Activated naive CD4-positive, alpha-beta T cell treated with anti-CD3 and anti-CD28 coated beads, Interleukin-2, amount 10 ng/mL, durations not matched to agents 7 days and 5 days (primary cell): ENCODE measurements around the gene POFUT2.
"Not testable (repeated sequence)": the region's sequence is repeated elsewhere in the genome, so short reads cannot be mapped to it uniquely, and the experiment has no call there.

Experiments
- CTCF ChIA-PET: fragments of 350-600 bp; sonication (Branson Sonifier 250); formaldehyde crosslinking; loops from one replicate; lab custom pipeline; 2021; ENCODE audit warnings: antibody characterized with exemption; lab: Charles Lee
- DNase-seq: peaks from one replicate; pipeline ENCODE4 v3.0.0-alpha.2; 2020
- H3K27ac Mint-ChIP-seq: one replicate; pipeline ENCODE4 v1.8.0; 2021; ENCODE audit warnings: mild to moderate bottlenecking, moderate library complexity, mixed read lengths
- H3K27me3 Mint-ChIP-seq: one replicate; pipeline ENCODE4 v1.8.0; 2021; ENCODE audit warnings: mild to moderate bottlenecking, mixed read lengths
- H3K36me3 Mint-ChIP-seq: one replicate; pipeline ENCODE4 v1.8.0; 2021; ENCODE audit warnings: mixed read lengths
- H3K4me1 Mint-ChIP-seq: one replicate; pipeline ENCODE4 v1.8.0; 2021; ENCODE audit warnings: mixed read lengths
- H3K4me3 Mint-ChIP-seq: one replicate; pipeline ENCODE4 v1.8.0; 2021; ENCODE audit warnings: mild to moderate bottlenecking, moderate library complexity, mixed read lengths
- H3K9me3 Mint-ChIP-seq: one replicate; pipeline ENCODE4 v1.8.0; 2021; ENCODE audit warnings: mixed read lengths

Gene POFUT2

DNA sequence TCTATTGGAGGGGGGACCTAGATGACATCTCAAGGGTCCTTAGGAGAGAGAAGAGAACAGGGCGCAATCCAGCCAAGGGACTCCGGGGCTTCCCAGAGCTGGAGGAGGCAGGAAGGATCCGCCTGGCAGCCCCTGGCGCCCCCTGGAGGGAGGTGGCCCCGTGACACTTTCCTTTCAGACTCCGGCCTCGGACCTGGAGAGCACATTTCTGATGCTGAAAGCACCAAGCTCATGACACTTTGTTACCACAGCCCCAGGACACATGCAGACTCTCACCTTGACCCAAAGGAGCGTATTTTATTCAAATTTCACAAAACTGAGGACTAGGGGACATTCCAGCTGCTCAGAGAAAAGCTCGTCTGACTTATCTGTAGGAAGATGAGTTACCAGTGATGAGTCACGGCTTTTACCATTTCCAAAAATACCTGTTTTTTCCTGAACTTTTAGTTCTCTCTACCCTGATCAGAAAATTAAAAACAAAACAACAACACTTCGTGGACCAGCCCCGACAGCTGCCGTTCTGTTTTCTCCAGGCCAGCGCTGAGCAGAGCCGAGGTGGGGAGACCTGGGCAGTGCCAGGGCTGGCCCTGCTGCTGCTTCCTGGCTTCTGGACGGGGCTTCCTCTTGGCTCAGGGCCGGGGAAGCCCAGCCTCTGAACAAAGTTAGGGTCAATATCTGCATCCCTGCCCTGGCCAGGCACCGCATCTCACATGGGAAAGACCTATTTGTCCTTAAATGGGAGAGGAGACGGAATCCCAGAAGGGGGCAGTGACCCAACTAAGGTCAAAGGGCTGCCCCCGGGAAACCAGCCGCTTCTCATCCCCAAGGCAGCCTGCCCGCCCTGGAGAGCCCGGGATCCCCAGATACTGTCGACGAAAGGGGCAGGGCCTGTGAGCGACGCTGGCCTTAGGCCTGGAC lies 21.6 kb upstream of the POFUT2 start:
- Mint-ChIP-seq H3K4me3 (no peak overlapping the region), H3K27me3 (peaks cover 16% of the 10 kb centered on the region), H3K27ac (no peak overlapping the region), H3K9me3 (no peaks in the 10 kb centered on the region), H3K36me3 (no peaks in the 10 kb centered on the region), H3K4me1 (peaks cover 6% of the 10 kb centered on the region)
- CTCF ChIA-PET: interaction anchor here (0.8 to 2.0 kb wide), 11 partner anchors 14 to 570 kb away, joined by 3 to 16 read pairs (median 3); no protein-coding TSS in a partner anchor
- DNase-seq: peak; percentile 55

DNA sequence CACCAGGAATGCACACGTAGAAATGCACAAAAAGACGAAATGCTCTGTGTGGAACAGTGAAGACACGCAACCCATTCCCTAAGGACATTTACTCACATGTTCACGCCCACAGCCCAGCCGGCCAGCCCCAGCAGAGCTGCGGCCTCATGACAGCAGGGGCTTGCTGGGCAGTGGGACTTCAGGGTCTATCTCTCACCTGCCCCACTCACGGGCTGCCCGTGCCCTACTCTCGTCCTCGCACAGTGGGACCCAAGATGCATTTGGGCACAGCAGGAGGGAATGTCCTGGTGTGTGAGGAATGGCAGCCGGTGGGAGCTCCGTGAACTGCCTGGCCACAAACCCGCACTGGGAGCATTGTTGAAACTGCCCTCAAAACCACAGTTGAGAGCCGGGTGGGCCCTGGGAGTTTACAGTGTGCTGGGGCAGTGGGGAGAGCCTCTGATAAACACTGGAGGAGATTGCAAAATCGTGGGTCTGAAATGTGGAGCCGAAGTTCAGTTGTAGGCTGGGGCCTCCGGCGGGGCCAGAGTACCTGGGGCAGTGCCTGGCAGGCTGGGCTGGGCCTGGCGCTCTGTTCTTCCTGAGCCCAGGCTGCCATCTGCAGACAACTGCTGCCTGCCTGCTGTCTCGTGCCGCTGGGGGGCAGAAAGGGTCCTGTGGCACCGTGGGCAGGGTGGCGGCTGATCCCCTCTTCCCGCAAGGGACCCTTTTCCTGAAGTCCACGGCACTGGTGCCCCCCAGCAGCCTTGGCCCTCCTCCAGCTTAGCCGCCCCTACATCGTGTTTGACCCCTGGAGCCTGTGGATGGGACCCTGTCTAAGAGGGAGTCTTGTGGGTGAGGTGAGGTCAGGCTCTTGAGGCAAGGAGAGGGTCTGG lies 20.7 kb upstream of the POFUT2 start:
- Mint-ChIP-seq H3K4me1 (peaks cover 6% of the 10 kb centered on the region), H3K36me3 (no peaks in the 10 kb centered on the region), H3K9me3 (no peaks in the 10 kb centered on the region), H3K27me3 (peaks cover 20% of the 10 kb centered on the region), H3K27ac (peak overlapping the region; percentile 12), H3K4me3 (no peak overlapping the region)
- no peak for DNase-seq
- CTCF ChIA-PET: interaction anchor here (0.8 to 2.0 kb wide), 11 partner anchors 15 to 571 kb away, joined by 3 to 16 read pairs (median 3); no protein-coding TSS in a partner anchor

DNA sequence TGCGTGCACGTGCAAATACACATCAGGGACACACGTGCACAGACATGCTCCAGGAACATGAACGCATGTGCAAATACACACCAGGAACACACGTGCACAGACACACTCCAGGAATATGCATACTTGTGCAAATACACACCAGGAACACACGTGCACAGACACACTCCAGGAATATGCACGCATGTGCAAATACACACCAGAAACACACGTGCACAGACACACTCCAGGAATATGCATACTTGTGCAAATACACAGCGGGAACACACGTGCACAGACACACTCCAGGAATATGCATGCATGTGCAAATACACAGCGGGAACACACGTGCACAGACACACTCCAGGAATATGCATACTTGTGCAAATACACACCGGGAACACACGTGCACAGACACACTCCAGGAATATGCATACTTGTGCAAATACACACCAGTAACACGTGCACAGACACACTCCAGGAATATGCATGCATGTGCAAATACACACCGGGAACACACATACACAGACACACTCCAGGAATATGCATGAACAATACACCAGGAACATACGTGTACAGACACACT lies 20.0 kb upstream of the POFUT2 start:
- H3K36me3 Mint-ChIP-seq, H3K4me3 Mint-ChIP-seq, H3K4me1 Mint-ChIP-seq, H3K9me3 Mint-ChIP-seq, H3K27ac Mint-ChIP-seq, DNase-seq: not testable (repeated sequence)
- H3K27me3 Mint-ChIP-seq: peaks cover 14% of the 10 kb centered on the region
- CTCF ChIA-PET: interaction anchor here (1.8 kb wide), 1 partner anchor 131 kb away, joined by 4 read pairs; no protein-coding TSS in a partner anchor

DNA sequence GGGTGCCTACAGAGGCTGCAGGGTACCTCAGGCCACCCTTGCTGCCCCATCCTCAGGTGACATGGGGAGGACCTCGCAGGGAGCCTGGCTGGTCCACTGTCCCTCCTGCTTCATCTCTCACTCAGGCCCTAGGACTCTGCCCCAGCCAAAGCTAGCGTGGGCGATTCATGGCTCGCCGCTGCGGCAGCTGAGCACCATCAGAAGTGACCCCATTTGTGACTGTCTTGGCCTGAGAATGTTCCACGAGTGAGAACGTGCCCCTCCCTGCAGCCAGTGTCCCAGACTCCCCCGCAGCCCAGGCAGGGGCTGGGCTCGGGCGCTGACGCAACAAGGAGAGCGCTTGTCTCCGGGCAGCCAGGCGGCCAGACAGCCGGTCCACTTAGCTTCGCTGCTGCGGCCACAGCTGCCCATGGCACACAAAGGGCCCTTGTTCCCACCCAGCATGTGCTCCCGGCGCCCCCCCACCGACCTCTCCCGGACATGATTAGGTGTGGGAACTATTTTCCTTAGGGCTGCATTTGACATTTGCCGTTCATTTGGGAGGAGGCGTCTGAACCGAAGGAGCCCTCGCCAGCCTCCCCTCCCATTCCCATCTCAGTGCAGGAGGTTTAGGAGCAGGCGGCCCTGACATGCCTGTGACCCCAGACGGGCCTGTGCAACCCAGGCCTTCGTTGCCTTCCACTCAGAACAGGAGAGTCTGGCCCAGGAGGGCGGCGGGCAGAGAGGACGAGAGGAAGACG lies 19.3 kb upstream of the POFUT2 start:
- no peak for DNase-seq
- Mint-ChIP-seq H3K9me3 (no peaks in the 10 kb centered on the region), H3K27me3 (peaks cover 14% of the 10 kb centered on the region), H3K27ac (no peak overlapping the region), H3K4me3 (no peak overlapping the region), H3K36me3 (no peaks in the 10 kb centered on the region), H3K4me1 (peaks cover 10% of the 10 kb centered on the region)
- CTCF ChIA-PET: no interaction called here

DNA sequence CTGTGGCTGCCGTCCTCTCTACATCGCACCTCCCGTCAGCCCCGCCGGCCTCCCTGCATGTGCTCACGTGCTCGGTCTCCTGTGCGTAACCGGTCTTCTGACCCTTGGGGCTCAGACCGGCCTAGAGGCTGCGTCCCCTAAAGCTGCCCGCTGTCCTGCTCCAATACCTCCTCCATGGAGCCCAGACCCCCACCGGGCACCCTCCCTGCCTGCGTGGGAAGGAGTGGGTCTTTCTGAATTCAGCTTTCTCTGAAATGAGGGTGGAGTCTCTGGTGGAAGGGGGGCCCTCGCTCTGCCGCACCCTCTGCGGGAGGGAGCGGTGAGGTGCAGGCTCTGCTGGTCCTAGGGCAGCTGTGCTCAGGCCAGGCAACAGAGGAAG lies 18.7 kb upstream of the POFUT2 start:
- Mint-ChIP-seq H3K27ac (no peak overlapping the region), H3K4me1 (peaks cover 12% of the 10 kb centered on the region), H3K4me3 (no peak overlapping the region), H3K9me3 (no peaks in the 10 kb centered on the region), H3K27me3 (peaks cover 14% of the 10 kb centered on the region), H3K36me3 (no peaks in the 10 kb centered on the region)
- DNase-seq: no peak
- CTCF ChIA-PET: no interaction called here

DNA sequence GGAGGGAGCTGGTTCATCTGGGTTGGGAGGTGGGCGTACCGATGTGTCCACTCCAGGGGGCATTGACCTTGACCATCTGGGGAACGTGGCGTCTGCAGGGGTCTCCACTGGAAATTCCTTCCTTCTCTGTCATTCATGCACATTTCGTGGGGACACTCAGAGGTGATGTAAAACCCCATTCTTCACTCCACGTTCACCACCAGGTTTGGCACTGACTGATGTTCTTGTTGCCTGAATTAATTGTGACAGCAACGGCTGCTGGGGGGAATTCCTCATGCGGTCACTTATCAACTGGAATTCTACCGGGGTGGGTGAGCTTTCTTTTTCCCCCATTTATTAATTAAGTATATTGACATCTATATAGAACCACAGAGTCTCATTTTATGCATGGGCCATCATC lies 18.1 kb upstream of the POFUT2 start:
- no peaks in the 10 kb centered on the region for H3K36me3 Mint-ChIP-seq
- no peak for DNase-seq
- CTCF ChIA-PET: no interaction called here
- H3K4me3 Mint-ChIP-seq: no peak overlapping the region
- no peaks in the 10 kb centered on the region for H3K9me3 Mint-ChIP-seq
- peaks cover 12% of the 10 kb centered on the region for H3K4me1 Mint-ChIP-seq
- H3K27ac Mint-ChIP-seq: no peak overlapping the region
- peaks cover 14% of the 10 kb centered on the region for H3K27me3 Mint-ChIP-seq

DNA sequence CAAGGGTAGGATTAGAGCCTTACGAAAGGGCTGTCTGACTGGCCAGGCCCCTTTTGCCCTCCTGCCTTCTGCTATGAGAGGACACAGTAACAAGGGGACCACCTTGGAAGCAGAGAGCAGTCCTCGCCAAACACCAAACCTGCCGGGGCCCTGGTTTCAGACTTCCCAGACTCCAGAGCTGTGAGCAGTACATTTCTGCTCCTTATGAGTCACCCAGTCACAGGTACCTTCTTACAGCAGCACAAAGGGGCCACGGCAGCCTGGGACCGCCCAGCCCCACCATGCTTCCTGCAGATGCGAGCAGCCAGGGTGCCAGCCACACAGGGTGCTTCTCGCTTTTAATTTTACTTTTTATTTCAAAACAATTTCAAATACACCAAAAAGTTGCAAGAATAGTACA lies 17.2 kb upstream of the POFUT2 start:
- Mint-ChIP-seq H3K4me3 (no peak overlapping the region), H3K27ac (no peak overlapping the region), H3K9me3 (no peaks in the 10 kb centered on the region), H3K36me3 (no peaks in the 10 kb centered on the region), H3K4me1 (peaks cover 12% of the 10 kb centered on the region), H3K27me3 (peaks cover 14% of the 10 kb centered on the region)
- CTCF ChIA-PET: no interaction called here
- no peak for DNase-seq

DNA sequence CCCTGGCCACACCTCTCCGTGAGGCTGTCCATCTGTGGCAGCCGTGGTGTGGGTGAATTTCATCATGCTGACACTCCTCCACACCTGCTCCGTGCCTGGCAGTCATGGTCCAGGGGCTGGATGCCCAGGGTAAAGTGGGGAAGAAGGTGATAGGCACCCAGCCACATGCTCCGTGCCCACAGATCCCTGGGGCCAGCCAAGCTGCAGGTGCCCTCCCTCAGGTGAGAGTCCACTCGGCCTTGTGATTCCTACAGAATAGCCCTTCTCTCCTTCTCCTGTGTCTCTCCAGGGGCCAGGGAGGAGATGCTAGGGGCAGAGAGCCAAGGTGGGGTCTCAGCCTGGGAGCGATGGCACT lies 16.8 kb upstream of the POFUT2 start:
- no peak overlapping the region for H3K4me3 Mint-ChIP-seq
- CTCF ChIA-PET: no interaction called here
- H3K27ac Mint-ChIP-seq: peak overlapping the region; percentile 28
- no peak for DNase-seq
- H3K9me3 Mint-ChIP-seq: no peaks in the 10 kb centered on the region
- peaks cover 12% of the 10 kb centered on the region for H3K4me1 Mint-ChIP-seq
- H3K36me3 Mint-ChIP-seq: no peaks in the 10 kb centered on the region
- H3K27me3 Mint-ChIP-seq: peaks cover 14% of the 10 kb centered on the region

DNA sequence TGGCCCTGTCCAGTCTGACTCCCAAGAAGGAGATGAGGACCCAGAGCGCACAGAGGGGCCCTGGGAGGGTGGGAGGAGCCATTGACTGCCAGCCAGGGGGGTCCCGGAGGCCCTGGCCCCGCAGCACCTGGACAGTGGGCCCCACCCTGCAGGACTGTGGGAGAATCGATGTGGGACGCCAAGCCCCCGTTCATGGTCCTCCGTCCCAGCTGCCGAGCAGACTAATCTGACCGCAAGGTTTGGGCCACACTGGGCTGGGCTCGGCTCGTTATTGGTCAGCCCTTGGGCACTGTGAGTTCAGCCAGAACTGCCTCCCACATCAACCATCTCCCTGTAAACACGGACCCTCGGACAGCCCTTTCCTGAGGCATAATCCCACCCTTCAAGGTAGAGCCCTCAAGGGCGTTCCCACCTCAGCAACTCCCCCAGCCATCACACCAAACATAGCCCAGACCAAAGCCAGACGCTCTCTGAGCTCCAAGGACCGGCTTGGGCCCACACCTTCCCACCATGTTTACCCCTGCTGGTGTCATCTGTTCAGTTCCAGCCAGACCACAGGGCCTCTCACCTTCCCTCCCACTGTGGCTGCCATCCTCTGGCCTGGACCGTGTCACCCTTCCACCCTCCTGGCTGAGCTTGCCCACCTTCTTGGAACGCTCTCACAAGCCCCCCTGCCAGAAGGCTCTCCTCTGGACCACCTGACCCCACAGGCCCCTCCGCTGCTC lies 16.2 kb upstream of the POFUT2 start:
- Mint-ChIP-seq H3K9me3 (no peaks in the 10 kb centered on the region), H3K4me1 (peaks cover 9% of the 10 kb centered on the region), H3K4me3 (no peak overlapping the region), H3K36me3 (no peaks in the 10 kb centered on the region), H3K27ac (no peak overlapping the region), H3K27me3 (peaks cover 12% of the 10 kb centered on the region)
- DNase-seq: peak; percentile 16
- CTCF ChIA-PET: no interaction called here

DNA sequence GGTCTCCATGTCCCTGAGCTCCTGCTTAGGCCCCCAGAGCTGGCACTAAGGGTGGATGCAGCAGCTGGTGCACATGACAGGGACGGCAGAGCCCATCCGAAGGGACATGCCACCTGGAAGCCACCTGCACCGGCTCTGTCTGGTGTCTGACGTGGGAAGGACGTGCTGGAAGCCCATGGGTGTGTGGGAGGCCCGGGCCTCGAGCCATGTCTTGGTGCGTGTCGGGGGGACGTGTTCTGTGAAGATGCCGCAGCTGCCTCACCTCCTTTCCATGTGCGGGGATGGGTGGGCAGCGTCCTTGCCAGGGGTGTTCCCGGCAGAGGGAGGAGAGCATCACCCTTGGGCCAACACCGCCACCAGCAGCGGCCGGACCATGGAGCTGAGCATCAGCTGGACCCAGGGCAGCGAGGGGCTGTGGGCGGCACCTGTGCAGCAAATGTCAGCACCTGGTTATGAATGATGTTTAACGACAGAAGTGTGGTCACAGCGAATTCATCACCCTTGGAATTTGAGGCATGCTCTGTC lies 15.5 kb upstream of the POFUT2 start:
- Mint-ChIP-seq H3K27ac (no peak overlapping the region), H3K36me3 (no peaks in the 10 kb centered on the region), H3K4me3 (no peak overlapping the region), H3K9me3 (no peaks in the 10 kb centered on the region), H3K4me1 (peaks cover 12% of the 10 kb centered on the region), H3K27me3 (peaks cover 10% of the 10 kb centered on the region)
- peak; percentile 18 for DNase-seq
- CTCF ChIA-PET: no interaction called here

DNA sequence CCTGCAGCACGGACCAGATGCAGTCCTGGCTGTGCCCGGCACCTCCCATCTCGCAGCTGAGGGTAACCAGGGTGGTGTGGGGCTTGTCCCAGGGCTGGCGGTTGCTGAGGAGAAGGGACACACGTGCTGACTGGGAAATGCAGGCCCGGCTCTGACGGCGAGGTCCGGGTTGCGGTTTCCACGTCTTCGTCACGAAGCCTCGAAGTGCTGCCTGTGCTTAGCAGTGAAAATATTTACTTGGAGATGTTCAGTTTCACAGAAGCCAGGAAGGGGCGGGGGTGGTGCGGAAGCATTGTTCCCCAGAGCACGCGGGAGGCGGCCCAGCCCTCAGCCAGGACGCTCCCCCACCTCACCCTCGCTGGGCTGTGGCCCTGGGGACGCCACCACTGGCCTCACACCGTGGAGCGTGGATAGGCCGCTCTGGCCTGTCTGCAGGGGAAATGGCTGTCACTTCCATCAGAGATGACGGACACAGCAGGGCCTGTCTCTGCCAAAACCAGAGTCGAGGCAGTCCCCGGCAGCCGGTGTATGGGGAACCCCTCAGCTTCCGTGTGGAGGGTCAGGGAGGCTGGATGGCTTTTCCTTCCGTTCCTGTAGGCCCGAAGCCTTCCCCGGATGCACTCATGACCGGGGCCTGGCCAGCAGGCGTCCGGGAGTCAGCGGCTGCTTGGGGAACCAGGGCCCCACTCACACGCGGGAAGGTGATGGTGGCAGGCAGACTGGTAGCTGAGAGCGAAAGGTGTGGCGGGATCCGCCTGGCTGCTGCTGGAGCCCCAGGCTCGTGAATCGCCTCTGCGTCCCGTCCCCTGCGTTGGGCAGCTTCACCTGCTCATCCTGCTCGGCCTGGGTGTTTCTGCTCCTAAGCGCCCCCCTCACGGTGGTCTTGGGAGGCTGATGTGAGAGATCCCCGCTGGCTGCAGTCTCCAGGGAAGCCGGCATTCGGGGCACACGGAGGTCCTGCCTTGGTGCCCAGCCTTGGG lies 14.7 kb upstream of the POFUT2 start:
- H3K4me3 Mint-ChIP-seq: no peak overlapping the region
- H3K27me3 Mint-ChIP-seq: peaks cover 10% of the 10 kb centered on the region
- H3K9me3 Mint-ChIP-seq: no peaks in the 10 kb centered on the region
- peaks cover 12% of the 10 kb centered on the region for H3K4me1 Mint-ChIP-seq
- peak overlapping the region; percentile 83 for H3K27ac Mint-ChIP-seq
- H3K36me3 Mint-ChIP-seq: no peaks in the 10 kb centered on the region
- CTCF ChIA-PET: interaction anchor here (0.7 kb wide), 1 partner anchor 10 kb away, joined by 4 read pairs; no protein-coding TSS in a partner anchor
- peak; percentile 70 for DNase-seq

DNA sequence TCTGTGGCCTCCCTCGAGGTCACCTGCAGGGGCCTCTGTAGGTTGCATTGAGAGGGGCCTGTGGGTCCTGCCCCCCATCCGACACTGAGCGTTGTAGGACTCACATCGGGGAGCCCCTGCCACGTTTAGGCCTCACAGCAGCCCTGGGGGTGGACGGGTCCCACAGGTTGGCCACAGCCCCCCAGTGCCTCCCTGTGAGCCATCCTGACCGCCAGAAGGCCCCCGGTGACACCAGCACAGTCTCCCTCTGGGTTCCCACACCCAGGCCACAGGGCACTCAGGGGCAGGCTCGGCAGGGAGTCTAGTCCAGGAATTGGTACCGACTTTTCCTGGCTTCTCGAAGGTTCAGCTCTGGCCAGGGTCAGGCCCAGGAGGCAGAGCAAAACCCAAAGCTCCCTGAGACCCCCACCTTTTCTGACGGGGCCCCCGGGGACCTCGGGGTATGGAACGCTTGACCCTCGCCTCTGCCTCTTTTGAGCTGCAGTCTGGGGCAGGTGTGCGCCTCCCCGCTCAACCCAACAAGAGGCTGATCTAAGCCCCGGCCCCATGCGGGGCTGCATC lies 13.9 kb upstream of the POFUT2 start:
- H3K4me1 Mint-ChIP-seq: peaks cover 12% of the 10 kb centered on the region
- H3K9me3 Mint-ChIP-seq: no peaks in the 10 kb centered on the region
- no peak overlapping the region for H3K4me3 Mint-ChIP-seq
- no peaks in the 10 kb centered on the region for H3K36me3 Mint-ChIP-seq
- H3K27me3 Mint-ChIP-seq: peaks cover 10% of the 10 kb centered on the region
- CTCF ChIA-PET: interaction anchor here (0.7 kb wide), 1 partner anchor 9 kb away, joined by 4 read pairs; no protein-coding TSS in a partner anchor
- peak overlapping the region; percentile 83 for H3K27ac Mint-ChIP-seq
- DNase-seq: no peak
